Epithelial cell of prostate (primary cell): ENCODE data around the gene AKR1C1.
A peak's percentile ranks its signal among the peaks of the same experiment; 100 is the strongest.
"Not testable (repeated sequence)": the region's sequence is repeated elsewhere in the genome, so short reads cannot be mapped to it uniquely, and the experiment has no call there.

ENCODE experiments used
- DNase-seq: peaks from one replicate; pipeline ENCODE4 v3.0.0-alpha.2; 2011; ENCODE audit warnings: low read depth, low spot score
- H3K27ac ChIP-seq: fragments of 450-650 bp; 2 replicates; pipeline ENCODE4 v1.5.1; 2017; ENCODE audit warnings: mild to moderate bottlenecking

AKR1C1 gene

GRCh38 chr10:4947039-4947634 is 16.1 kb upstream of the AKR1C1 start:
- no peak for DNase-seq
- H3K27ac ChIP-seq, result peak overlapping the region; percentile 51

GRCh38 chr10:4947635-4948596 is 15.3 kb upstream of the AKR1C1 start:
- peak overlapping the region; percentile 51 for H3K27ac ChIP-seq
- peak; percentile 91 for DNase-seq

GRCh38 chr10:4951512-4952162 is 11.6 kb upstream of the AKR1C1 start:
- not testable (repeated sequence) for DNase-seq, H3K27ac ChIP-seq

GRCh38 chr10:4953405-4953804 is 9.8 kb upstream of the AKR1C1 start:
- no peak overlapping the region for H3K27ac ChIP-seq
- DNase-seq, result no peak

- not testable (repeated sequence) for H3K27ac ChIP-seq, DNase-seq
Measured at GRCh38 chr10:4956088-4956487, 7.1 kb upstream of the AKR1C1 start.

- H3K27ac ChIP-seq, result not testable (repeated sequence)
- peak; percentile 16 for DNase-seq
Measured at GRCh38 chr10:4956955-4957645, 6.1 kb upstream of the AKR1C1 start.

GRCh38 chr10:4961558-4961957 is 1.7 kb upstream of the AKR1C1 start:
- peak overlapping the region; percentile 93 for H3K27ac ChIP-seq

GRCh38 chr10:4962308-4962707 is 907 bp upstream of the AKR1C1 start:
- DNase-seq, result not testable (repeated sequence)
- H3K27ac ChIP-seq, result peak overlapping the region; percentile 93

More at GRCh38 chr10:4961558-4961957, 1.7 kb upstream of the AKR1C1 start:
- not testable (repeated sequence) for DNase-seq

GRCh38 chr10:4963815-4964154 is 570 bp downstream of the AKR1C1 start:
- DNase-seq, result not testable (repeated sequence)
- peak overlapping the region; percentile 93 for H3K27ac ChIP-seq

GRCh38 chr10:4965763-4966162 is 2.5 kb downstream of the AKR1C1 start:
- DNase-seq, result not testable (repeated sequence)

GRCh38 chr10:4967189-4967588 is 4.0 kb downstream of the AKR1C1 start:
- DNase-seq, H3K27ac ChIP-seq: not testable (repeated sequence)

More at GRCh38 chr10:4965763-4966162, 2.5 kb downstream of the AKR1C1 start:
- H3K27ac ChIP-seq, result not testable (repeated sequence)

GRCh38 chr10:4969289-4969688 is 6.1 kb downstream of the AKR1C1 start:
- H3K27ac ChIP-seq, DNase-seq: not testable (repeated sequence)

GRCh38 chr10:4970362-4970761 is 7.1 kb downstream of the AKR1C1 start:
- not testable (repeated sequence) for DNase-seq, H3K27ac ChIP-seq

- DNase-seq, result not testable (repeated sequence)
Measured at GRCh38 chr10:4972369-4973142, 9.3 kb downstream of the AKR1C1 start.

GRCh38 chr10:4973294-4973693 is 10.1 kb downstream of the AKR1C1 start:
- DNase-seq, H3K27ac ChIP-seq: not testable (repeated sequence)

More at GRCh38 chr10:4972369-4973142, 9.3 kb downstream of the AKR1C1 start:
- H3K27ac ChIP-seq, result not testable (repeated sequence)

- DNase-seq, H3K27ac ChIP-seq: not testable (repeated sequence)
Measured at GRCh38 chr10:4974400-4974799, 11.2 kb downstream of the AKR1C1 start.

- no peak overlapping the region for H3K27ac ChIP-seq
- no peak for DNase-seq
Measured at GRCh38 chr10:4977025-4977424, 13.8 kb downstream of the AKR1C1 start.

- no peak for DNase-seq
- no peak overlapping the region for H3K27ac ChIP-seq
Measured at GRCh38 chr10:4978870-4979269, 15.7 kb downstream of the AKR1C1 start.

- H3K27ac ChIP-seq, result no peak overlapping the region
- no peak for DNase-seq
Measured at GRCh38 chr10:4980793-4981192, 17.6 kb downstream of the AKR1C1 start.
